K562 (cell line): ENCODE measurements around the gene FMN1.

Experiments used
- HIVEP1 ChIP-seq: fragments of 250-450 bp; sonication (Bioruptor Pico); IDR thresholded peaks from 2 replicates; pipeline ENCODE4 v1.4.0; 2020; ENCODE audit warnings: mild to moderate bottlenecking
- KLF13 ChIP-seq: fragments of 450-650 bp; IDR thresholded peaks from 2 replicates; pipeline ENCODE4 v1.6.1; 2016; ENCODE audit warnings: missing genetic modification characterization, low read depth, mild to moderate bottlenecking, missing compliant biosample characterization, moderate library complexity, borderline replicate concordance

DNA sequence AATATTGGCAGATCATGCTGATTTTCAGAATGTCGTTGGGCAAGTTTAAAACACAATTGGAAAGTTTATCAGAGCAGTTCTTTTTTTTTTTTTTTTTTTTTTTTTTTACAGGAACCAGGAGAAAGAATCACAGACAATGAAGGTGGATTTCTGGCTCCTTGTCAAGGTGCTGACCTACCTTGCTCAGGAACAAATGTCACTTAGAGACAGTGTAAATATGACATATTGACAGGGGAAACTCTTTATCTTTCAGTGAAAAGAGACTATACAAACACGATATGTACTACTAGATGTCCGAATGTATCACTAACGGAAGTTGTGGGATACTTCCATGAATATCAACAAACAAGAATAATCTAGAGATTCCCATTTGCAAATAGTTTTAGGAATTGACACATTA lies 237.3 kb downstream of the FMN1 start:
- no peak for TF ChIP-seq HIVEP1 (CRISPR knock-in tag)
- TF ChIP-seq KLF13: no peak
